NCI-H2227 treated with DMSO at 0.1 percent for 48 hours (cell line): ENCODE results near the gene PEAK3.

Source experiments
- DNase-seq: peaks from one replicate; lab custom pipeline; 2025; lab: John Stamatoyannopoulos, UW

Gene PEAK3

GRCh38 chr19:2270423-2271233 lies 11.3 kb downstream of the PEAK3 start:
- no peak for DNase-seq

GRCh38 chr19:2270157-2270422 lies 11.9 kb downstream of the PEAK3 start:
- DNase-seq: no peak

- peak; percentile 89 for DNase-seq
Measured at GRCh38 chr19:2269244-2270156, 12.5 kb downstream of the PEAK3 start.

- no peak for DNase-seq
Measured at GRCh38 chr19:2268861-2269243, 13.1 kb downstream of the PEAK3 start.

GRCh38 chr19:2268480-2268830 lies 13.5 kb downstream of the PEAK3 start:
- no peak for DNase-seq

- DNase-seq: no peak
Measured at GRCh38 chr19:2266183-2266993, 15.6 kb downstream of the PEAK3 start.

GRCh38 chr19:2261438-2262172 lies 20.4 kb downstream of the PEAK3 start:
- no peak for DNase-seq

- DNase-seq: no peak
Measured at GRCh38 chr19:2260341-2260805, 21.6 kb downstream of the PEAK3 start.

- no peak for DNase-seq
Measured at GRCh38 chr19:2259336-2259735, 22.6 kb downstream of the PEAK3 start.

GRCh38 chr19:2255982-2256685 lies 25.8 kb downstream of the PEAK3 start, which contains the start of gene JSRP1:
JSRP1 (minus strand) TSS chr19:2256417; CDS start chr19:2255314, 1,103 bp downstream.
- no peak for DNase-seq

GRCh38 chr19:2255112-2255845 lies 26.7 kb downstream of the PEAK3 start:
- no peak for DNase-seq

GRCh38 chr19:2254064-2254872 lies 27.7 kb downstream of the PEAK3 start:
- DNase-seq: no peak

- DNase-seq: no peak
Measured at GRCh38 chr19:2253106-2254063, 28.6 kb downstream of the PEAK3 start.

- DNase-seq: no peak
Measured at GRCh38 chr19:2252797-2253105, 29.2 kb downstream of the PEAK3 start.

- DNase-seq: no peak
Measured at GRCh38 chr19:2252055-2252796, 29.7 kb downstream of the PEAK3 start.

GRCh38 chr19:2251106-2252054 lies 30.6 kb downstream of the PEAK3 start:
- DNase-seq: no peak

- DNase-seq: no peak
Measured at GRCh38 chr19:2250766-2251105, 31.2 kb downstream of the PEAK3 start.
